GM19467 (cell line): ENCODE data around the gene TNS1.

Source experiments
- ATAC-seq: cut with Tn5 transposase; IDR thresholded peaks from one replicate; pipeline ENCODE4 v1.9.1; 2021; ENCODE audit warnings: mild to moderate bottlenecking, moderate library complexity; ENCODE audit not compliant: unreplicated experiment

TNS1 gene

DNA sequence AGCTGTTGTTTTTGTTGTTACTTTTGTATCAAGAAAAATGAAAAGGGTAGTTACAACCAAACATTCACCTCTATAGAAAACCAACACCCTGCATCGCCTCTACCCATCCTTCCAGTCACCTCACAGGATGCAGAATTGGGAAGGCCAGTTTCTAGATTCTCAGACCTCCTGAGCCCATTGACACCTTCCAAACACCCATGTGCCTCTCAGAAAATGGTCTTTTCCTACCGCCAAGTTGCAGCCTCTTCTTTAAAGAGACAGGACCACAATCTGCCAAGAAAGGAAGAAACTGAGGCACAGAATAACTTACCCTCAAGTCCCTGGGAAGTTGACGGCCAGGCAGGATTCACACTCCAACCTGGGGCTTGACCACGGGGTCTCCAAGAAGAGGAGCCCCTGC lies 101.4 kb downstream of the TNS1 start:
- ATAC-seq, result no peak

GRCh38 chr2:217900780-217901360 lies 101.9 kb downstream of the TNS1 start:
- ATAC-seq, result no peak

- no peak for ATAC-seq
These were observed 102.6 kb downstream of the TNS1 start for GRCh38 chr2:217900010-217900779.

- no peak for ATAC-seq
These were observed 103.4 kb downstream of the TNS1 start for GRCh38 chr2:217899231-217900009.

DNA sequence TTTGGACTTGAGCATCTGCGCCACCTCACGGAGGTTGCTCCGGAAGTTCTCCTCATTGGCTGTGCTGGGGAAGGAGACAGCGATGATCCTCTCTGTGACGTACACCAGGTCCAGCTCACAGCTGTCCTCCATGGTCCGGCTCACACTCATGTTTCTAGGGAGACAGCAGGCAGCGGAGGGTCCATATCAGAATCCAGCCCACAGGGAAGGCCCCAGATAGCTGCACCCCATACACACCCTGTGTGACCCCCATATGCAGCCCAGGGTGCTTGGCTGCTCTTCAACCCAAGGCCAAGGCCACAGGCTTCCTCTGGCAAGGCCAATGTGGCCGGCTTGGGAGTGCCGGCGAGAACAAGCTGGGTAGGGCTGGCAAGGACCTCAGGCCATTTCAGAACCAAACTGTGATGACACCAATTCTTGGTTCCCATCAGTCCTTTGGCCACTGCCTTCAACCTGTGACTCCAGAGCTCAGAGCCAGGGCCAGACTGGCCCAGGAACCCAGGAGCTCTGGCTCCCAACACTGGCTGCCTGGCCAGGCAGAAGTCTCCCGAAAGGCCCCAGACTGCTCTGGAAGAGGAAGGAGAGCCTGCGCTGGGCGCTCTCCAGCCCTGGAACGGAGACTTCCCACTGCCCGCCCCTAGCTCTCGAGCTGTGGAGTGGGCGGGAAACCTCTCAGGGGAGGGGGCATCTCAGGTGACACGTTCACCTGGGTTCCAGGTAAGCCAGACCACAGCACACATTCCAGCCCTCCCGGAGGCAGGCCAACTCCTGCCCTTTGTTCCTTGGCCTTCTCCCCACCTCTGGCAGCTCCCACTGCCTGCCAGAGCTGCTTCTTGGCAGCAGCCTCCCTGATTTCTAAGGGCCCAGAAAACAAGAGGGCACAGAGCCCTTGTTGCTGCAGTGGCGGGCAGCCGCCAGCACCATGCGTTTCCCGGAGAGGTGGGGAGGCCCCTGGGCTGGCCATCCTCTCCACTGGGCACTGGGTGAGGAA lies 104.7 kb downstream of the TNS1 start:
- no peak for ATAC-seq

- no peak for ATAC-seq
These were observed 105.6 kb downstream of the TNS1 start for GRCh38 chr2:217897091-217897715.

DNA sequence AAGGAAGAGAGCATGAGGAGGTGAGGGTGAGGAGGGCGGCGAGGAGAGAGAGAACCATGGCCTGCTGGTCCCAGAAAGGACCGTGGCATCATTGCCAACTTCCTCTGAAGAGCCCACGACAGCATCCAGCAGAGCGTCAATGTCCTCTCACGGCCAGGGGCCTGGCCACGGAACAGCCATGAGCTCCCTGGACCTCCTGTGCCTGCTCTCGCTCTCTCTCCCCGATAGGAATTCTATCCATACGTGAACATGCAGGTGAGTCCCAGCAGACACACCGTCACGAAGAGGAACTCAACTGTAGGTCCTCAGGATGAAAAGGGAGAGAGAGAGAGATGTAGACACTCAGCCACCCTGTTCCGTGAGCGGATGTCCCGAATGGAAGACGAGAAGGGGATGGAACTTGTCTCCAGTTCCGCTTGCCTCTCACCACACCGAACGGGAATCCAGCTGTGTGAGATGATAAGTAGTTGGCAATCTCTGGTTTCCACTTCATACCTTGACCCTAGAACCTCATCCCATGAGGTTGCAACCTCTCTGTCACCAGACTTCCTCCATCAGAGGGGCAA lies 107.6 kb downstream of the TNS1 start:
- ATAC-seq, result no peak

- ATAC-seq, result no peak
These were observed 109.4 kb downstream of the TNS1 start for GRCh38 chr2:217893440-217893839.

DNA sequence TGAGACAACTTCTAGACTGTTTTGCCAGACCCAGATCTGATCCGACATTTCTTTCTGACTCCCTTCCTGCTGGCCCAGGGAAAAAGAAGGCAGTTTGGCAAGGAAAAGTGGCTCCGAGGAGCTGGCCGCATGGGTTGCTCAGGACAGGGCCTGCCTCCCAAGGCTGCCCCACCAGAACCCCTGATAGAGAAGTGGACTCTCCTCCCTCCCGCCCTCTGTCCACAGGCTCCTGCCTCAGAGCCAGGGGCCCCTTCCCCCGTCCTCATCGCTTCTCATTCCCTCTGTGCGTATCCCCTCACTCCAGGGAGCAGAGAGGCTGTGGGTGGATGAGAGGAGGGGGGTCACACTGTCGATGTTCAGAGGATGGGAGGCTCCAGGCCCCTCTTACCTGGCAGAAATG lies 110.2 kb downstream of the TNS1 start:
- no peak for ATAC-seq

DNA sequence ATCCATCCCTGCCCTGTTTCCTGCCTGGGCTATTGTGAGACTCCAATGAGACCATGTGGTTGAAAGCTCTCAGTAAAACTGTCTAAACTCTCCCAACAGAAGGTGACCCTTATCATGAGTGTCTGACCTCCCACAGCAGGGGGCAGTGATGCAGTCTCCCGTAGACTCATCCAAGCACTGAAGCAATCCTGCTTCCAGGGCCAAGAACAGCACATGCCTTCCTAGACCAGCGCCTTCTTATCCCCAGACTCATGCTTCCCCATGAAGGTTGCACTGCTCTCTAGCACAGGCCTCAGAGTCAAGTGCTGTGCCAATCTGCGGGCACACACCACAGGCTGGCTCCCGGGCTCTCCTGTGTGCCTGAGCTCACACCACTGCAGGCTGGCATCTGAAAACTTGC lies 112.3 kb downstream of the TNS1 start:
- no peak for ATAC-seq

GRCh38 chr2:217889656-217890055 lies 113.1 kb downstream of the TNS1 start:
- no peak for ATAC-seq

DNA sequence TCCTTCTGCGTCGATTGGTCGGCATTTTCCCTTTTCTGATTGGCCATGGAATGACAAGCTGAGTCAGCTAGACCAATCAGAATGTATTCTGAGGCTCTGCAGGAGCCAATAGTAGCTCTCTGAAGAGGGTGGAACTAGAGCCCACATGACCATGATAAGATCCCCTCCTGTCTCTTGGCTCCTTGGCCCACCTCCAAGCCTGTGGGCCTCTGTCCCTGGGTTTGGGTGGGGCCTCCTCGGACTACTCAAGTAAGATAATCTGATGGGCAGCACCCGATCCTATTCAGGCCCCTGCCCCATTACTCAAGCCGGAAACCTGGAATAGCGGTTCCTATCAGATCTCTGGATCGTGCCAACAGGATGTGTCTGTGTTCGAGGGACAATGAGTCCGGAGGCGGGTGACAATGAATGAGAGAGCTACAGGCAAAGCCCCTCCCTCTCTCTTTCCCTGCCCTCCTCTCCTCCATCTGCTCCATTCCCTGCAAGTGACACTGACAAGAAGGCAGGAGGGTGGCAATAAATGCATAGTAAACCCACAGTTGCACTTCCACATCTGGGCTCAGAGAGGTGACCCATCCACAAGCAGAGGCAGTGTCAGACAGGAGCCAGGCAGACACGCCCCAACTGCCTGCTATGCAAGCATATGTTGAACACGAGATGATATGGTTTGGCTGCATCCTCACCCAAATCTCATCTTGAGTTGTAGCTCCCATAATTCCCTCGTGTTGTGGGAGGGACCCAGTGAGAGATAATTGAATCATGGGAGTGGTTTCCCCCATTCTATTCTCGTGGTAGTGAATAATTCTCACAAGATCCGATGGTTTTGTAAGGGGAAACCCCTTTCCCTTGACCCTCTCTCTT lies 114.7 kb downstream of the TNS1 start:
- no peak for ATAC-seq

DNA sequence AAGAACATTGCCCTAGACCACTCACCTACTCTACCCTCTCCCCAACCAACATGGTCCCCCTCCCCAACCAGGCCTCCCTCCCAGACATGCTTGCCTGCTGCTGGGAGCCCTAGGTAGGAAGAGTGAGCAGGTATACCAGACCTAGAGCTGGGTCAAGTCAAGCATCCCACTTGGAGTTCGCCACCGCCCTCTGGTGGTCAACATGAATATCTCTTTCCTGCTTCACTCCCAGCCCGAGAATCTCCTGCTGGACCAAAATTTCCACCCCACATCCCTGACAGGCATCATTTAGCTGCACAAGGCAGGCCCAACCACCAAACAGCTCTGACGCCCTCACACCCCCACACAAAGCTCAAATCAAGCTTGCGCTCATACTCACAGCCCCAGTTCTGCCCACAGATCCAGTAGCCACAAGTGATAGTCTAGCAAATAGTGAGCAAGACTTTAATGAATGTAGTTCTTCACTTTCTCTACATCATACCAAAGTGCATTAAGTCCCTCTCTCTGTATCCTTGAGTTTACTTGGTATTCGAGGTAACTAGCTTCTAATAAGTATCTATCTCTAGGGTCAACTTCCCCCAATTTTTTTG lies 116.0 kb downstream of the TNS1 start:
- no peak for ATAC-seq

- no peak for ATAC-seq
These were observed 116.7 kb downstream of the TNS1 start for GRCh38 chr2:217886091-217886490.

DNA sequence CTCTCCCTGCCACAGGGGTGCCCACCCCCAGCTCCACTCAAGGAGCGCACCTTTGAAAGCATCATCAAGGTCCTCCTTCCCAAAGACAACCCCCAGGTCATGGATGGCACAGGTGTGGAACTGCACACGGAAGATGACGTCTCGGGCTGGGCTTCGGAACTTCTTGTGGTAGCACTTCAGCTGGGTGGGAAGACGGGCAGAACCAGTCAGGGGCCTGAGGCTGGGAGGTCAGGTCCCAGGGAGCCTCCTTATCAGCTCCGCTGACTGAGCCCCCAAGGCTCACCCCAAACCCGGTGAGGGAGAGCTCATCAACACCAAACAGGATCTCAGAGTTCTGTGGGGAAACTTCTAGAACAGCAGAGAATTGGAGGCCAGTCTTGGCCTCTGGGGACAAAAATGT lies 117.8 kb downstream of the TNS1 start:
- ATAC-seq, result no peak

DNA sequence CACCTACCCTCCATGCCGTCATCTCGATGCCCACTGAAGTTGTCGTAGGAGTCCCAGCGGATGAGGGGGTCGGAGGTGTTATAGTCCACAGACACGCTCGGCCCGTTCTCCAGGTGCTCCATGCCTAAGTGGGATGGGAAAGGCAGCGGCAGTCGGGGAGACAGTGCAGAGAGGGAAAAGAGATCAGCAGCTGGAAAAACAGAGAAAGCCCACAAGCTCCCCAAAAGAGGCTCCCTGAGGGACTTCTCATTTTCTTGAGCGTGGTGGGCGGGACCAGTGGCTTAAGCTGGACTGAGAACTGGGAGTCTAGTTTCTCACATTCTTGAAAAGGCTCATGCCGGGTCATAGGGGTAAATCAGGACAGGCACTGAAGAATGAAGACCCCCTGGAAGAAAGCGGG lies 121.9 kb downstream of the TNS1 start:
- no peak for ATAC-seq

DNA sequence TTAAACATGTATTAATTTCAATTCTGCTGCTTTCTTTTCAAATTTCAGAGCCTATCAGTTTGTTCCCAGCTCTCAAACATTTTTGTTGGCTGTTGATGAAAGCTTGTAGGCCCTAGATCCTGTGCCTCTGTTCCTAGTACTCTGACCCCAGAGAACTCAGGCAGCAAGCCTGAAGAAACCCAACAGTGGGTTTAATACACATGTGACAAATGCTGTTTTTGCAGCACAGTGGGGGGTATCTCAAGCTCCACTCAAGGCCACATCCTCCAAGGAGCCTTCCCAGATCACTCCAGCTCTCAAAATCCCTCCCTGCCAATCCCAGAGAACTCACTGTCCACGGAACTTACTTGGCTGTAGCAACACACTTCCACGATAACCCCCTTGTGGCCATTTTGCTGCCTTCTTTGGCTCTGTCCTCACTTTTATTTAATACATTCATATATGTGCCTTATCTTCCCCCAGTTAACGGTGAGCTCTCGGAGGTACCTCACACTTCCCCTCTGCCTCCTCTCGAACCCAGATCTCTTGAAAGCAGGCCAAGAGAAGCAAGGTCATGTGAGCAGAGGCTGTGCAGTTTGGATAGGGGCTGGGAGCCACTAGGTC lies 122.4 kb downstream of the TNS1 start:
- ATAC-seq, result no peak

DNA sequence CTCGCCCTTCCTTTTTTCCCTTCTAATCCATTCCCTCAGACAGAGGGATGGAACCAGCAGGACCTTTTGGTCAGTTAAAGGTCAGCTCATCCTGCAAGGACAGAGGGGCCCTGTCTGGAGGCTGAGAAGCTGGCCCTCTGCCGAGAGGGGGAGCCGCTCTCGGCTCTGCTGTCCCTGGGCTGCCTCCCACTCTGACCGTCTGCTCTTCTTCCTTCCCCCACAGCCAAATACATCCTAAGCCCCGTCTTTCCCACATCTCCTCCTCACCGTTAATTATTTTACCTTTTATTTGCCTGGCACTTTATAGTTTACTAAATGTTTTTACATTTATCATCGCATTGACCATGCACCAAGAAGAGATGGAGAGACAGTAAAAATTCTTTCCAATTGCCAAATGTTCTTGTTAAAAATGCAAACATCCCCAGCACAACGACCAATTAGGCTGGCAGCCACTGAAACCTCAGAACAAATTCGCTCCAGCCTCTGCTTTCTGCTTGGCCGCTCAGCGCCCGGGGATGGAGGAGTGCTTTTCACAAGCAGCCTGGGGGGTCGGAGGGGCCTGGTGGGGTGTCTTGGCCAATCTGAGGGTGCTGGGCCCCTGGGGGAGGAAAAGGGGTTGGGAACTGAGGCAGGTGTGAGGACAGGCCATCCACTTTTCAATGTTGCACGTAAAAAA lies 123.7 kb downstream of the TNS1 start:
- no peak for ATAC-seq
